Stomach (tissue), 9 donors: ENCODE measurements around the gene XXYLT1. TPM values are rescaled to one million over a fixed set of nuclear protein-coding genes. Genes with fewer than 3 reads are reported as not detected.

Source experiments
- DNase-seq, 2 donors: peaks; one replicate each; pipeline versions ENCODE4 v3.0.0 to v3.0.0-alpha.2; 2013 to 2019
- H3K27ac ChIP-seq, 5 donors: fragments of 200-600 bp in 4 of 5; sonication (generic) in 4 of 5; one replicate each; pipeline ENCODE4 v1.5.1; 2013 to 2019; ENCODE audit warnings: mild to moderate bottlenecking in 1 of 5, moderate library complexity in 1 of 5
- H3K27me3 ChIP-seq, 3 donors: fragments of 200-600 bp; sonication (generic); one replicate each; pipeline ENCODE4 v1.5.1; 2017 to 2019; ENCODE audit warnings: mixed run types in 1 of 3
- H3K36me3 ChIP-seq, 4 donors: fragments of 200-600 bp; sonication (generic); 1 replicate in 3 of 4; 2 replicates in 1 of 4; pipeline ENCODE4 v1.5.1; 2016 to 2019
- H3K4me1 ChIP-seq, 4 donors: fragments of 200-600 bp; sonication (generic); one replicate each; pipeline ENCODE4 v1.5.1; 2016 to 2019
- H3K4me3 ChIP-seq, 4 donors: fragments of 200-600 bp; sonication (generic) in 3 of 4; one replicate each; pipeline ENCODE4 v1.5.1; 2016 to 2019; ENCODE audit warnings: mild to moderate bottlenecking in 1 of 4
- H3K9me3 ChIP-seq, 4 donors: fragments of 200-600 bp; sonication (generic); one replicate each; pipeline ENCODE4 v1.5.1; 2016 to 2019
- CTCF ChIP-seq, 7 experiments: fragments of 450-650 bp in 4 of 7; fragments of 200-600 bp in 3 of 7; sonication (generic) in 3 of 7; IDR thresholded peaks; one replicate each; pipeline ENCODE4 v1.5.1; 2016 to 2019; ENCODE audit warnings: antibody characterized with exemption in 7 of 7, control low read depth in 2 of 7, mild to moderate bottlenecking in 1 of 7
- EP300 ChIP-seq: sonication (generic); formaldehyde crosslinking; IDR thresholded peaks from one replicate; pipeline ENCODE4 v1.6.1; 2017; ENCODE audit warnings: antibody characterized with exemption
- POLR2A ChIP-seq, 4 donors: fragments of 450-650 bp; IDR thresholded peaks; one replicate each; pipeline ENCODE4 v1.6.1; 2016; ENCODE audit warnings: antibody characterized with exemption in 4 of 4, control low read depth in 2 of 4, mild to moderate bottlenecking in 1 of 4, moderate library complexity in 1 of 4
- POLR2AphosphoS5 ChIP-seq, 3 donors: sonication (generic); formaldehyde crosslinking; IDR thresholded peaks; one replicate each; pipeline ENCODE4 v1.6.1; 2016; ENCODE audit warnings: antibody characterized with exemption in 3 of 3
- WGBS, 5 donors: extraction: QIAGEN DNeasy Blood & Tissue Kit in 3 of 5; methylation state at CpG; one replicate each; pipeline versions ENCODE4 v1.1.5 to v1.1.7; 2013 to 2018; 5-methylcytosine and 5-hydroxymethylcytosine counted together
- intact Hi-C: fragments of 100-400 bp; cut with DNase I; formaldehyde crosslinking; loops from one replicate; pipeline ENCODE4 v1.15.1; 2023; ENCODE audit warnings: low total_unique reads
- polyA plus RNA-seq, 3 donors: library from polyadenylated mRNA; stranded (reverse); fragments of 200-250 nt; gene quantifications; one replicate each; pipeline ENCODE4 v1.2.3, GENCODE V29; 2013
- total RNA-seq, 5 donors: library from RNA; depleted of rRNA; stranded (reverse); fragments of >200 nt; gene quantifications; one replicate each; pipeline versions ENCODE4 v1.1.0 to v1.2.3, GENCODE V29; 2014 to 2016
- donor health status: healthy with polysubstance abuse.
- donor health status: Bipolar disorder and iron deficiency.
- donor health status: healthy.

Gene XXYLT1
- total and polyA plus RNA-seq, 8 donors: 2.1 to 41.5 (median 11.4) TPM; not detected in 1

- no peak for DNase-seq
- 78 to 89% (median 83%) methylated on average over 10 to 14 of the region's 14 CpGs for WGBS, 5 donors
- no peaks in the 10 kb centered on the region for H3K9me3 ChIP-seq
Observed at GRCh38 chr3:195075199-195075940, 195.6 kb downstream of the XXYLT1 start.

GRCh38 chr3:195073866-195074860, 196.8 kb downstream of the XXYLT1 start:
- no peak overlapping the region for H3K27ac ChIP-seq
- H3K9me3 ChIP-seq: no peaks in the 10 kb centered on the region
- intact Hi-C loops: no loop called here
- H3K36me3 ChIP-seq: peaks cover 0 to 13% (median 8%) of the 10 kb centered on the region in 4 donors
- H3K4me3 ChIP-seq: no peak overlapping the region
- DNase-seq: peak in 1 of 2 donors; percentile 10
- peaks cover 0 to 18% (median 10%) of the 10 kb centered on the region in 4 donors for H3K4me1 ChIP-seq
- TF ChIP-seq POLR2AphosphoS5 (IDR thresholded peaks at IDR 0.05) (no peak), EP300 (no peak), CTCF (IDR thresholded peaks at IDR 0.05) (no peak), POLR2A (IDR thresholded peaks at IDR 0.05) (no peak)
- WGBS, 5 donors: 90 to 94% (median 91%) methylated on average over 20 to 25 of the region's 25 CpGs
- H3K27me3 ChIP-seq: no peaks in the 10 kb centered on the region

More at GRCh38 chr3:195075199-195075940, 195.6 kb downstream of the XXYLT1 start:
- H3K27ac ChIP-seq: no peak overlapping the region
- intact Hi-C loops: no loop called here
- TF ChIP-seq POLR2A (IDR thresholded peaks at IDR 0.05): no peak
- TF ChIP-seq CTCF (IDR thresholded peaks at IDR 0.05): no peak
- no peak for TF ChIP-seq POLR2AphosphoS5 (IDR thresholded peaks at IDR 0.05)
- TF ChIP-seq EP300: no peak
- H3K4me3 ChIP-seq: no peak overlapping the region
- H3K4me1 ChIP-seq: peaks cover 0 to 18% (median 9%) of the 10 kb centered on the region in 4 donors
- H3K27me3 ChIP-seq: no peaks in the 10 kb centered on the region
- H3K36me3 ChIP-seq: peaks cover 0 to 5% (median 0%) of the 10 kb centered on the region in 4 donors

- intact Hi-C loops: no loop called here
- DNase-seq: peak in 1 of 2 donors; percentile 18
- 92 to 97% (median 95%) methylated on average over 17 to 19 of the region's 19 CpGs for WGBS, 5 donors
Observed at GRCh38 chr3:195072916-195073564, 197.9 kb downstream of the XXYLT1 start.

GRCh38 chr3:195071916-195072820, 198.8 kb downstream of the XXYLT1 start:
- H3K36me3 ChIP-seq: peaks cover 0 to 28% (median 15%) of the 10 kb centered on the region in 4 donors
- intact Hi-C loops: no loop called here
- H3K27me3 ChIP-seq: no peaks in the 10 kb centered on the region
- WGBS, 5 donors: 77 to 85% (median 84%) methylated on average over 23 of the region's 23 CpGs
- no peak overlapping the region for H3K4me3 ChIP-seq
- no peaks in the 10 kb centered on the region for H3K9me3 ChIP-seq
- H3K4me1 ChIP-seq: peaks cover 0 to 18% (median 10%) of the 10 kb centered on the region in 4 donors
- TF ChIP-seq POLR2A (IDR thresholded peaks at IDR 0.05) (no peak), POLR2AphosphoS5 (IDR thresholded peaks at IDR 0.05) (no peak), EP300 (no peak), CTCF (IDR thresholded peaks at IDR 0.05) (no peak)
- peak in 1 of 2 donors; percentile 25 for DNase-seq
- H3K27ac ChIP-seq: no peak overlapping the region

More at GRCh38 chr3:195072916-195073564, 197.9 kb downstream of the XXYLT1 start:
- Histone ChIP-seq H3K9me3 (no peaks in the 10 kb centered on the region), H3K36me3 (peaks cover 0 to 25% (median 15%) of the 10 kb centered on the region in 4 donors), H3K27ac (no peak overlapping the region), H3K4me1 (peaks cover 0 to 18% (median 10%) of the 10 kb centered on the region in 4 donors), H3K4me3 (no peak overlapping the region), H3K27me3 (no peaks in the 10 kb centered on the region)
- no peak for TF ChIP-seq EP300
